SW480 (cell line): ENCODE data around the gene SMIM35.
A peak's percentile ranks its signal among the peaks of the same experiment; 100 is the strongest.

Experiments
- DNase-seq: peaks from one replicate; pipeline ENCODE4 v3.0.0-alpha.2; 2016; ENCODE audit warnings: low spot score

SMIM35 gene

GRCh38 chr11:118086913-118087768 is at the start of gene SMIM35:
TSS of gene SMIM35 (minus strand) at chr11:118086963. CDS start at chr11:118086757, 206 bp downstream.
- no peak for DNase-seq

GRCh38 chr11:118136341-118136740 is 49.6 kb upstream of the SMIM35 start:
- no peak for DNase-seq

- DNase-seq = no peak
Measured at GRCh38 chr11:118135796-118136165, 49.0 kb upstream of the SMIM35 start.

GRCh38 chr11:118135051-118135795 is 48.5 kb upstream of the SMIM35 start:
- no peak for DNase-seq

- DNase-seq = no peak
Measured at GRCh38 chr11:118133816-118134215, 47.1 kb upstream of the SMIM35 start.

- DNase-seq = no peak
Measured at GRCh38 chr11:118132385-118133151, 45.8 kb upstream of the SMIM35 start.

GRCh38 chr11:118129471-118130172 is 42.9 kb upstream of the SMIM35 start:
- no peak for DNase-seq

GRCh38 chr11:118128721-118129470 is 42.1 kb upstream of the SMIM35 start:
- DNase-seq = no peak

GRCh38 chr11:118128310-118128709 is 41.5 kb upstream of the SMIM35 start:
- DNase-seq = no peak

- peak; percentile 79 for DNase-seq
Measured at GRCh38 chr11:118126082-118126838, 39.5 kb upstream of the SMIM35 start.

- DNase-seq = no peak
Measured at GRCh38 chr11:118124929-118125535, 38.3 kb upstream of the SMIM35 start.

- DNase-seq = no peak
Measured at GRCh38 chr11:118120793-118121192, 34.0 kb upstream of the SMIM35 start.

GRCh38 chr11:118117790-118118601 is 31.2 kb upstream of the SMIM35 start:
- no peak for DNase-seq

- DNase-seq = no peak
Measured at GRCh38 chr11:118115048-118115447, 28.3 kb upstream of the SMIM35 start.

GRCh38 chr11:118114266-118114665 is 27.5 kb upstream of the SMIM35 start:
- no peak for DNase-seq

- DNase-seq = no peak
Measured at GRCh38 chr11:118112711-118113430, 26.1 kb upstream of the SMIM35 start.

- no peak for DNase-seq
Measured at GRCh38 chr11:118111744-118112035, 24.9 kb upstream of the SMIM35 start.

GRCh38 chr11:118111019-118111743 is 24.4 kb upstream of the SMIM35 start:
- DNase-seq = peak; percentile 59
